ENCODE results near the gene ANKLE1.

GRCh38 chr19:17330262-17331044, 48.8 kb downstream of the ANKLE1 start:
- TF ChIP-seq, protein P1, sequence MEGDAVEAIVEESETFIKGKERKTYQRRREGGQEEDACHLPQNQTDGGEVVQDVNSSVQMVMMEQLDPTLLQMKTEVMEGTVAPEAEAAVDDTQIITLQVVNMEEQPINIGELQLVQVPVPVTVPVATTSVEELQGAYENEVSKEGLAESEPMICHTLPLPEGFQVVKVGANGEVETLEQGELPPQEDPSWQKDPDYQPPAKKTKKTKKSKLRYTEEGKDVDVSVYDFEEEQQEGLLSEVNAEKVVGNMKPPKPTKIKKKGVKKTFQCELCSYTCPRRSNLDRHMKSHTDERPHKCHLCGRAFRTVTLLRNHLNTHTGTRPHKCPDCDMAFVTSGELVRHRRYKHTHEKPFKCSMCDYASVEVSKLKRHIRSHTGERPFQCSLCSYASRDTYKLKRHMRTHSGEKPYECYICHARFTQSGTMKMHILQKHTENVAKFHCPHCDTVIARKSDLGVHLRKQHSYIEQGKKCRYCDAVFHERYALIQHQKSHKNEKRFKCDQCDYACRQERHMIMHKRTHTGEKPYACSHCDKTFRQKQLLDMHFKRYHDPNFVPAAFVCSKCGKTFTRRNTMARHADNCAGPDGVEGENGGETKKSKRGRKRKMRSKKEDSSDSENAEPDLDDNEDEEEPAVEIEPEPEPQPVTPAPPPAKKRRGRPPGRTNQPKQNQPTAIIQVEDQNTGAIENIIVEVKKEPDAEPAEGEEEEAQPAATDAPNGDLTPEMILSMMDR (conservative IDR thresholded peaks at IDR 0.05 in 1 of 2, IDR thresholded peaks at IDR 0.05 in 1 of 2; ENCODE audit: extremely low read depth in 1 of 2, insufficient read depth in 1 of 2, low read depth in 1 of 2, low read length in 2 of 2) = no peak
- TF ChIP-seq EZH2 (IDR thresholded peaks at IDR 0.05; ENCODE audit: borderline replicate concordance, low read length) = no peak

All from mammary epithelial cell (primary cell).